A549 (cell line): ENCODE measurements around the gene RAD51B. TPM values are rescaled to one million over a fixed set of nuclear protein-coding genes. Genes with fewer than 3 reads are reported as not detected.

Source experiments
- ATAC-seq, 2 experiments: fragments of 200-7000 bp in 1 of 2; fragments of >200 bp in 1 of 2; cut with Nextera tagmentation in 1 of 2; cut with Tn5 transposase in 1 of 2; 3 replicates each; pipeline versions ENCODE4 v1.8.0 to v1.9.1; 2018 to 2020; ENCODE audit warnings: mild to moderate bottlenecking in 1 of 2, moderate library complexity in 1 of 2
- CTCF ChIA-PET: fragments of 300-600 bp; sonication (Branson Sonifier 250); formaldehyde crosslinking; extraction: SDS; loops from one replicate; lab custom pipeline; 2021; ENCODE audit warnings: antibody characterized with exemption, inconsistent platforms; lab: Yijun Ruan, JAX
- POLR2A ChIA-PET: fragments of 350-600 bp; formaldehyde crosslinking; extraction: SDS; loops from one replicate; lab custom pipeline; 2021; ENCODE audit warnings: antibody characterized with exemption, inconsistent platforms; lab: Yijun Ruan, JAX
- DNase-seq, 2 experiments: peaks; one replicate each; pipeline versions ENCODE4 v3.0.0 to v3.0.0-alpha.2; 2011 to 2016; ENCODE audit warnings: low read depth in 1 of 2, low spot score in 1 of 2
- FAIRE-seq: peaks from 2 replicates; lab custom pipeline; 2011; peaks lifted over from hg19 to GRCh38; lab: Jason Lieb, UNC
- H3K27ac ChIP-seq, 2 experiments: fragments of >200 bp; sonication (Bioruptor Twin); formaldehyde crosslinking; 3 replicates each; pipeline ENCODE4 v1.5.1; 2016 to 2017
- H3K4me1 ChIP-seq: fragments of >200 bp; sonication (Bioruptor Twin); formaldehyde crosslinking; 3 replicates; pipeline ENCODE4 v1.6.1; 2016
- H3K4me2 ChIP-seq: fragments of >200 bp; sonication (Bioruptor Twin); formaldehyde crosslinking; 3 replicates; pipeline ENCODE4 v1.6.1; 2016
- H3K4me3 ChIP-seq: fragments of >200 bp; sonication (Bioruptor Twin); formaldehyde crosslinking; 3 replicates; pipeline ENCODE4 v1.5.1; 2016
- H3K9me3 ChIP-seq: fragments of >200 bp; sonication (Bioruptor Twin); formaldehyde crosslinking; 3 replicates; pipeline ENCODE4 v1.6.1; 2016
- CBX2 ChIP-seq: fragments of 200-600 bp; sonication (generic); IDR thresholded peaks from 2 replicates; pipeline ENCODE4 v1.6.1; 2016; ENCODE audit warnings: low read depth, mild to moderate bottlenecking, borderline replicate concordance
- CEBPB ChIP-seq, 2 experiments: fragments of >200 bp in 1 of 2; sonication (Bioruptor Twin) in 1 of 2; formaldehyde crosslinking in 1 of 2; IDR thresholded peaks; 2 replicates each; pipeline ENCODE4 v1.6.1; 2012 to 2016
- E2F6 ChIP-seq: IDR thresholded peaks from 2 replicates; pipeline ENCODE4 v1.6.1; 2012; ENCODE audit warnings: low read depth, borderline replicate concordance
- EHMT2 ChIP-seq: fragments of 200-600 bp; sonication (generic); IDR thresholded peaks from 2 replicates; pipeline ENCODE4 v1.6.1; 2016; ENCODE audit warnings: antibody characterized with exemption, low read depth, mild to moderate bottlenecking, moderate library complexity
- FOSL2 ChIP-seq, 2 experiments: fragments of 450-650 bp in 1 of 2; fragments of >200 bp in 1 of 2; sonication (Bioruptor Twin) in 1 of 2; formaldehyde crosslinking; IDR thresholded peaks; 2 replicates each; pipeline versions ENCODE4 v1.5.0 to v1.6.1; 2016 to 2020; ENCODE audit warnings: mild to moderate bottlenecking in 1 of 2, moderate library complexity in 1 of 2
- GATA3 ChIP-seq: IDR thresholded peaks from 2 replicates; pipeline ENCODE4 v1.6.1; 2012; ENCODE audit warnings: borderline replicate concordance
- HDAC2 ChIP-seq: fragments of 200-600 bp; sonication (generic); IDR thresholded peaks from 2 replicates; pipeline ENCODE4 v1.6.1; 2016
- KDM1A ChIP-seq: fragments of 200-600 bp; sonication (generic); IDR thresholded peaks from 2 replicates; pipeline ENCODE4 v1.6.1; 2016; ENCODE audit warnings: low read depth, mild to moderate bottlenecking
- KDM5A ChIP-seq: fragments of 200-600 bp; sonication (generic); IDR thresholded peaks from 2 replicates; pipeline ENCODE4 v1.6.1; 2016; ENCODE audit warnings: antibody characterized with exemption, mild to moderate bottlenecking
- MAX ChIP-seq: IDR thresholded peaks from 2 replicates; pipeline ENCODE4 v1.6.1; 2012
- MYC ChIP-seq: IDR thresholded peaks from 2 replicates; pipeline ENCODE4 v1.6.1; 2012; ENCODE audit warnings: mild to moderate bottlenecking, inconsistent platforms, low read length, improper control_type of control experiment, borderline replicate concordance
- PBX3 ChIP-seq: IDR thresholded peaks from 2 replicates; pipeline ENCODE4 v1.6.1; 2012
- POLR2A ChIP-seq: IDR thresholded peaks from 2 replicates; pipeline ENCODE4 v1.6.1; 2012; ENCODE audit warnings: mild to moderate bottlenecking, low read length
- RCOR1 ChIP-seq: fragments of 150-350 bp; IDR thresholded peaks from 2 replicates; pipeline ENCODE4 v1.6.1; 2014; ENCODE audit warnings: antibody characterized with exemption, low read length, low read depth
- RFX5 ChIP-seq: fragments of 450-650 bp; IDR thresholded peaks from 2 replicates; pipeline ENCODE4 v1.7.1; 2014; ENCODE audit warnings: antibody characterized with exemption, mild to moderate bottlenecking, moderate library complexity
- SMC3 ChIP-seq: fragments of >200 bp; sonication (Bioruptor Twin); formaldehyde crosslinking; IDR thresholded peaks from 3 replicates; pipeline ENCODE4 v1.6.1; 2018; ENCODE audit warnings: inconsistent platforms
- SREBF2 ChIP-seq: fragments of 450-650 bp; IDR thresholded peaks from 2 replicates; pipeline ENCODE4 v1.6.1; 2014; ENCODE audit warnings: mild to moderate bottlenecking, moderate library complexity
- TFCP2L1 ChIP-seq: fragments of 250-450 bp; sonication (Bioruptor Pico); IDR thresholded peaks from 2 replicates; pipeline ENCODE4 v1.5.0; 2021; ENCODE audit warnings: mild to moderate bottlenecking
- ZSCAN20 ChIP-seq: fragments of 250-450 bp; sonication (Bioruptor Pico); IDR thresholded peaks from 2 replicates; pipeline ENCODE4 v1.8.0; 2022; ENCODE audit warnings: mild to moderate bottlenecking, moderate library complexity
- WGBS: methylation state at CpG from one replicate; pipeline ENCODE4 v1.1.6; 2017; ENCODE audit errors: missing lambda C conversion rate; 5-methylcytosine and 5-hydroxymethylcytosine counted together
- polyA plus RNA-seq, 4 experiments: library from polyadenylated mRNA; depleted of rRNA in 3 of 4; stranded (reverse); fragments of >200 nt; fragmentation: RNase III in 1 of 4; extraction: RNeasy Plus Mini Kit Qiagen cat#74134 plus additional on column Dnase treatment in 1 of 4; gene quantifications; 2 replicates in 3 of 4; 3 replicates in 1 of 4; pipeline ENCODE4 v1.2.3, GENCODE V29; 2011 to 2017

Gene RAD51B
- polyA plus RNA-seq, 2 of the 4 experiments (the other 2 are of a cell fraction) = 7.2 to 10.8 TPM

GRCh38 chr14:68692216-68692615 is 872.6 kb downstream of the RAD51B start:
- Histone ChIP-seq H3K9me3 (no peaks in the 10 kb centered on the region), H3K4me1 (peaks cover 59% of the 10 kb centered on the region), H3K4me3 (no peak overlapping the region), H3K4me2 (no peak overlapping the region), H3K27ac (peak overlapping the region; percentile 86 to 94; a peak in 5 of 6 replicates)
- ChIA-PET CTCF (interaction anchor here (0.7 to 1.7 kb wide), 3 partner anchors 9 to 124 kb away, joined by 3 to 8 read pairs (median 3); no protein-coding TSS in a partner anchor), POLR2A (no interaction called here)
- TF ChIP-seq E2F6 = no peak
- no peak for TF ChIP-seq POLR2A
- TF ChIP-seq MYC = no peak
- TF ChIP-seq PBX3 = no peak
- no peak for TF ChIP-seq RCOR1
- no peak for TF ChIP-seq MAX
- no peak for TF ChIP-seq SMC3
- TF ChIP-seq GATA3 = no peak
- TF ChIP-seq KDM5A = no peak
- no peak for TF ChIP-seq ZSCAN20 (CRISPR knock-in tag)
- TF ChIP-seq HDAC2 = no peak
- FAIRE-seq (no peak), ATAC-seq (no peak), DNase-seq (no peak)
- 90% methylated on average over 8 of the region's 8 CpGs for WGBS

GRCh38 chr14:68692916-68693771 is 873.6 kb downstream of the RAD51B start:
- FAIRE-seq = no peak
- 0 out of 3 replicates have a peak, but pooled peaks cover 2% of the 10 kb centered on the region for H3K9me3 ChIP-seq
- ChIA-PET POLR2A (interaction anchor here (1.1 to 1.7 kb wide), 3 partner anchors 87 to 234 kb away, joined by 3 to 13 read pairs (median 8); partner anchors contain the start of gene ZFP36L1), CTCF (interaction anchor here (1.1 to 1.9 kb wide), 4 partner anchors 8 to 445 kb away, joined by 3 to 7 read pairs (median 4); no protein-coding TSS in a partner anchor)
- H3K4me3 ChIP-seq = no peak overlapping the region
- H3K27ac ChIP-seq = peak overlapping the region; percentile 86 to 94
- 92% methylated on average over 14 of the region's 14 CpGs for WGBS
- peaks cover 50% of the 10 kb centered on the region for H3K4me1 ChIP-seq
- no peak for ATAC-seq
- peak in 1 of 2 experiments; percentile 29; a peak in 1 of 4 replicates for TF ChIP-seq CEBPB (IDR thresholded peaks at IDR 0.05)
- no peak for TF ChIP-seq SREBF2
- H3K4me2 ChIP-seq = no peak overlapping the region
- no peak for DNase-seq

- Histone ChIP-seq H3K4me1 (peaks cover 42% of the 10 kb centered on the region), H3K9me3 (0 out of 3 replicates have a peak, but pooled peaks cover 3% of the 10 kb centered on the region), H3K4me2 (no peak overlapping the region), H3K27ac (peak overlapping the region; percentile 86 to 94), H3K4me3 (no peak overlapping the region)
- CTCF ChIA-PET = interaction anchor here (1.0 to 1.9 kb wide), 9 partner anchors 8 to 446 kb away, joined by 3 to 7 read pairs (median 3); no protein-coding TSS in a partner anchor
- TF ChIP-seq RFX5 (no peak), EHMT2 (no peak), MAX (no peak), HDAC2 (no peak), KDM1A (no peak), TFCP2L1 (CRISPR knock-in tag) (no peak), FOSL2 (IDR thresholded peaks at IDR 0.05) (no peak), FOSL2 (CRISPR knock-in tag; IDR thresholded peaks at IDR 0.05) (no peak), CBX2 (no peak), SMC3 (no peak)
- FAIRE-seq (no peak), ATAC-seq (no peak), DNase-seq (no peak)
- WGBS = 100% methylated on average over 2 of the region's 2 CpGs
- POLR2A ChIA-PET = interaction anchor here (1.1 to 1.9 kb wide), 6 partner anchors 11 to 235 kb away, joined by 3 to 13 read pairs (median 8); partner anchors contain the start of gene ZFP36L1
Measured at GRCh38 chr14:68693926-68694325, 874.3 kb downstream of the RAD51B start.
